ENCODE measurements around the gene PPBP.

Gene PPBP

GRCh38 chr4:73988061-73988460, at the start of gene PPBP:
TSS of gene PPBP (minus strand) at chr4:73988190. CDS start at chr4:73988103, 87 bp downstream.
- DNase-seq (ENCODE audit: low read depth in 2 of 2), result no peak

- no peak for DNase-seq (ENCODE audit: low read depth in 2 of 2)
Observed at GRCh38 chr4:74037076-74037955, 49.3 kb upstream of the PPBP start.

- no peak for DNase-seq (ENCODE audit: low read depth in 2 of 2)
Observed at GRCh38 chr4:74033739-74034138, 45.7 kb upstream of the PPBP start.

- no peak for DNase-seq (ENCODE audit: low read depth in 2 of 2)
Observed at GRCh38 chr4:74032064-74032463, 44.1 kb upstream of the PPBP start.

GRCh38 chr4:74031576-74031975, 43.6 kb upstream of the PPBP start:
- no peak for DNase-seq (ENCODE audit: low read depth in 2 of 2)

GRCh38 chr4:74030285-74030684, 42.3 kb upstream of the PPBP start:
- DNase-seq (ENCODE audit: low read depth in 2 of 2), result no peak

GRCh38 chr4:74028504-74028903, 40.5 kb upstream of the PPBP start:
- DNase-seq (ENCODE audit: low read depth in 2 of 2), result no peak

- no peak for DNase-seq (ENCODE audit: low read depth in 2 of 2)
Observed at GRCh38 chr4:74023709-74024108, 35.7 kb upstream of the PPBP start.

- no peak for DNase-seq (ENCODE audit: low read depth in 2 of 2)
Observed at GRCh38 chr4:74021601-74022000, 33.6 kb upstream of the PPBP start.

- no peak for DNase-seq (ENCODE audit: low read depth in 2 of 2)
Observed at GRCh38 chr4:74018771-74019170, 30.8 kb upstream of the PPBP start.

GRCh38 chr4:74018116-74018515, 30.1 kb upstream of the PPBP start:
- DNase-seq (ENCODE audit: low read depth in 2 of 2), result no peak

- no peak for DNase-seq (ENCODE audit: low read depth in 2 of 2)
Observed at GRCh38 chr4:74016068-74016467, 28.1 kb upstream of the PPBP start.

GRCh38 chr4:74015126-74015780, 27.3 kb upstream of the PPBP start:
- DNase-seq (ENCODE audit: low read depth in 2 of 2), result no peak

GRCh38 chr4:74014332-74014731, 26.3 kb upstream of the PPBP start:
- no peak for DNase-seq (ENCODE audit: low read depth in 2 of 2)

GRCh38 chr4:74013264-74013663, 25.3 kb upstream of the PPBP start:
- DNase-seq (ENCODE audit: low read depth in 2 of 2), result no peak

- no peak for DNase-seq (ENCODE audit: low read depth in 2 of 2)
Observed at GRCh38 chr4:74012130-74012529, 24.1 kb upstream of the PPBP start.

- no peak for DNase-seq (ENCODE audit: low read depth in 2 of 2)
Observed at GRCh38 chr4:74009307-74009706, 21.3 kb upstream of the PPBP start.

- no peak for DNase-seq (ENCODE audit: low read depth in 2 of 2)
Observed at GRCh38 chr4:74006009-74006476, 18.1 kb upstream of the PPBP start.

- no peak for DNase-seq (ENCODE audit: low read depth in 2 of 2)
Observed at GRCh38 chr4:74005528-74005927, 17.5 kb upstream of the PPBP start.

- DNase-seq (ENCODE audit: low read depth in 2 of 2), result no peak
Observed at GRCh38 chr4:74004668-74005067, 16.7 kb upstream of the PPBP start.

- DNase-seq (ENCODE audit: low read depth in 2 of 2), result no peak
Observed at GRCh38 chr4:74000301-74000700, 12.3 kb upstream of the PPBP start.

GRCh38 chr4:73998040-73999011, 10.3 kb upstream of the PPBP start, which contains the start of gene CXCL5:
TSS of gene CXCL5 (minus strand) at chr4:73998677. CDS start at chr4:73998581, 96 bp downstream.
- DNase-seq (ENCODE audit: low read depth in 2 of 2), result no peak
